SK-N-SH (cell line): Measurements from ENCODE around the gene DDX4. TPM values are rescaled to one million over a fixed set of nuclear protein-coding genes. Genes with fewer than 3 reads are reported as not detected.

Experiments used
- CTCF ChIA-PET: fragments of 300-600, 350-600 bp; formaldehyde crosslinking; extraction: SDS; loops from one replicate; lab custom pipeline; 2021; lab: Yijun Ruan, JAX
- POLR2A ChIA-PET: fragments of 350-600 bp; sonication (Branson Sonifier 250); formaldehyde crosslinking; extraction: SDS; loops from one replicate; lab custom pipeline; 2020; ENCODE audit warnings: antibody characterized with exemption, inconsistent platforms; lab: Yijun Ruan, JAX
- DNase-seq: peaks from one replicate; pipeline ENCODE4 v3.0.0; 2012
- H2AFZ ChIP-seq: fragments of 200-600 bp; sonication (generic); 2 replicates; pipeline ENCODE4 v1.8.1; 2016; ENCODE audit warnings: antibody characterized with exemption, mild to moderate bottlenecking, low read depth
- H3F3A ChIP-seq: fragments of 200-600 bp; sonication (generic); replicated peaks from 2 replicates; pipeline ENCODE3; 2016; ENCODE audit warnings: antibody characterized with exemption, mild to moderate bottlenecking; ENCODE audit not compliant: insufficient read depth
- H3K27ac ChIP-seq, 2 experiments: fragments of 200-500 bp in 1 of 2; fragments of 200-600 bp in 1 of 2; sonication (Bioruptor generic) in 1 of 2; sonication (generic), shearing (Covaris generic) in 1 of 2; 2 replicates each; pipeline versions ENCODE4 v1.5.1 to v1.6.1; 2014 to 2016; ENCODE audit warnings: low read depth in 2 of 2, inconsistent platforms in 1 of 2, low read length in 1 of 2, mild to moderate bottlenecking in 1 of 2, mixed read lengths in 1 of 2
- H3K27me3 ChIP-seq: fragments of 200-600 bp; sonication (generic), shearing (Covaris generic); 2 replicates; pipeline ENCODE4 v1.6.1; 2016; ENCODE audit warnings: mixed run types; ENCODE audit not compliant: insufficient read depth
- H3K36me3 ChIP-seq, 2 experiments: fragments of 200-500 bp in 1 of 2; fragments of 200-600 bp in 1 of 2; sonication (Bioruptor generic) in 1 of 2; sonication (generic) in 1 of 2; replicated peaks in 1 of 2; 2 replicates each; pipeline versions ENCODE3 to v1.5.1; 2014 to 2016; ENCODE audit warnings: low read length in 1 of 2, mild to moderate bottlenecking in 1 of 2; ENCODE audit not compliant: insufficient read depth in 2 of 2, control insufficient read depth in 1 of 2
- H3K4me1 ChIP-seq, 2 experiments: fragments of 200-500 bp in 1 of 2; fragments of 200-600 bp in 1 of 2; sonication (Bioruptor generic) in 1 of 2; sonication (generic), shearing (Covaris generic) in 1 of 2; 2 replicates each; pipeline versions ENCODE4 v1.5.1 to v1.6.1; 2014 to 2016; ENCODE audit warnings: low read depth in 1 of 2, low read length in 1 of 2, mixed run types in 1 of 2; ENCODE audit not compliant: insufficient read depth in 2 of 2, control insufficient read depth in 1 of 2
- H3K4me2 ChIP-seq: fragments of 200-600 bp; sonication (generic), shearing (Covaris generic); 2 replicates; pipeline ENCODE4 v1.6.1; 2017; ENCODE audit warnings: mixed run types
- H3K4me3 ChIP-seq, 2 experiments: fragments of 200-500 bp in 1 of 2; fragments of 200-600 bp in 1 of 2; sonication (Bioruptor generic) in 1 of 2; sonication (generic), shearing (Covaris generic) in 1 of 2; 2 replicates each; pipeline versions ENCODE4 v1.5.1 to v1.8.1; 2014 to 2016; ENCODE audit warnings: low read depth in 2 of 2, inconsistent platforms in 1 of 2, low read length in 1 of 2, mild to moderate bottlenecking in 1 of 2, mixed read lengths in 1 of 2, moderate library complexity in 1 of 2
- H3K79me2 ChIP-seq: fragments of 200-600 bp; sonication (generic); 2 replicates; pipeline ENCODE4 v1.8.1; 2017; ENCODE audit warnings: mild to moderate bottlenecking; ENCODE audit not compliant: insufficient read depth
- H3K9ac ChIP-seq: fragments of 200-600 bp; sonication (generic); 2 replicates; pipeline ENCODE4 v1.6.1; 2017; ENCODE audit warnings: mixed run types
- H3K9me2 ChIP-seq: fragments of 200-600 bp; sonication (generic); 2 replicates; pipeline ENCODE4 v1.6.1; 2017; ENCODE audit warnings: mixed run types
- H3K9me3 ChIP-seq: fragments of 200-600 bp; sonication (generic); 2 replicates; pipeline ENCODE4 v1.6.1; 2017; ENCODE audit warnings: mixed run types, mild to moderate bottlenecking, moderate library complexity
- H4K20me1 ChIP-seq: fragments of 200-600 bp; sonication (generic); 2 replicates; pipeline ENCODE4 v1.6.1; 2017; ENCODE audit warnings: mild to moderate bottlenecking, mixed run types; ENCODE audit not compliant: insufficient read depth
- CTCF ChIP-seq: fragments of 200-600 bp; sonication (generic); IDR thresholded peaks from 2 replicates; pipeline ENCODE4 v1.6.1; 2017; ENCODE audit warnings: antibody characterized with exemption, mild to moderate bottlenecking, moderate library complexity
- ELF1 ChIP-seq: IDR thresholded peaks from 2 replicates; pipeline ENCODE4 v1.4.0; 2012
- GABPA ChIP-seq: IDR thresholded peaks from 2 replicates; pipeline ENCODE4 v1.4.0; 2012; ENCODE audit warnings: low read depth, mild to moderate bottlenecking
- JUND ChIP-seq: IDR thresholded peaks from 2 replicates; pipeline ENCODE4 v1.4.0; 2012
- MEF2A ChIP-seq: IDR thresholded peaks from 2 replicates; pipeline ENCODE4 v1.4.0; 2012; ENCODE audit warnings: low read depth, borderline replicate concordance
- NFIC ChIP-seq: IDR thresholded peaks from 2 replicates; pipeline ENCODE4 v1.4.0; 2012; ENCODE audit warnings: borderline replicate concordance
- NRF1 ChIP-seq: IDR thresholded peaks from 2 replicates; pipeline ENCODE4 v1.6.1; 2012; ENCODE audit warnings: low read depth, mild to moderate bottlenecking, low read length
- PBX3 ChIP-seq: IDR thresholded peaks from 2 replicates; pipeline ENCODE4; 2012
- RAD21 ChIP-seq: IDR thresholded peaks from 2 replicates; pipeline ENCODE4 v1.6.1; 2012; ENCODE audit warnings: mild to moderate bottlenecking, low read length
- RCOR1 ChIP-seq: fragments of 150-350 bp; IDR thresholded peaks from 2 replicates; pipeline ENCODE4 v1.6.1; 2017; ENCODE audit warnings: antibody characterized with exemption, low read length
- RFX5 ChIP-seq: IDR thresholded peaks from 2 replicates; pipeline ENCODE4 v1.6.1; 2012; ENCODE audit warnings: mild to moderate bottlenecking, improper control_type of control experiment, low read length
- RXRA ChIP-seq: IDR thresholded peaks from 2 replicates; pipeline ENCODE4 v1.4.0; 2012; ENCODE audit warnings: low read depth, mild to moderate bottlenecking, borderline replicate concordance
- SIN3A ChIP-seq: IDR thresholded peaks from 2 replicates; pipeline ENCODE4 v1.6.1; 2012; ENCODE audit warnings: low read depth, mild to moderate bottlenecking, low read length, moderate library complexity, borderline replicate concordance
- SMC3 ChIP-seq: IDR thresholded peaks from 2 replicates; pipeline ENCODE4 v1.6.1; 2012; ENCODE audit warnings: low read depth, low read length, improper control_type of control experiment
- TCF12 ChIP-seq: IDR thresholded peaks from 2 replicates; pipeline ENCODE4 v1.4.0; 2012
- TEAD4 ChIP-seq: IDR thresholded peaks from 2 replicates; pipeline ENCODE4 v1.4.0; 2012; ENCODE audit warnings: mild to moderate bottlenecking, borderline replicate concordance; ENCODE audit not compliant: insufficient read depth
- USF1 ChIP-seq: IDR thresholded peaks from 2 replicates; pipeline ENCODE4 v1.4.0; 2012; ENCODE audit warnings: low read depth, borderline replicate concordance
- ZBTB33 ChIP-seq: IDR thresholded peaks from 2 replicates; pipeline ENCODE4 v1.4.0; 2012; ENCODE audit warnings: low read depth, borderline replicate concordance
- WGBS: methylation state at CpG from one replicate; pipeline ENCODE4 v1.1.6; 2017; ENCODE audit warnings: low lambda C conversion rate; 5-methylcytosine and 5-hydroxymethylcytosine counted together
- polyA plus RNA-seq, 3 experiments: library from polyadenylated mRNA; depleted of rRNA; stranded (reverse); fragments of >200 nt; gene quantifications; 2 replicates each; pipeline ENCODE4 v1.2.3, GENCODE V29; 2012

DDX4 gene
- polyA plus RNA-seq, 1 of the 3 experiments (the other 2 are of a cell fraction), result not detected

- WGBS, result 61% methylated on average over 1 of the region's 1 CpG
These were observed 35.2 kb downstream of the DDX4 start for GRCh38 chr5:55773057-55773456.

More at GRCh38 chr5:55773057-55773456, 35.2 kb downstream of the DDX4 start:
- H3K9me2 ChIP-seq, result no peaks in the 10 kb centered on the region
- no peak overlapping the region for H2AFZ ChIP-seq
- no peak overlapping the region for H3K9ac ChIP-seq
- no peak for DNase-seq
- H3K27me3 ChIP-seq, result no peaks in the 10 kb centered on the region
- ChIA-PET POLR2A (no interaction called here), CTCF (interaction anchor here (0.7 to 0.8 kb wide), 2 partner anchors 22 to 25 kb away, joined by 3 to 4 read pairs; no protein-coding TSS in a partner anchor)
- no peaks in the 10 kb centered on the region for H3K9me3 ChIP-seq
- H3K79me2 ChIP-seq, result no peaks in the 10 kb centered on the region
- H3K27ac ChIP-seq, result no peak overlapping the region
- no peaks in the 10 kb centered on the region for H3K4me1 ChIP-seq
- no peaks in the 10 kb centered on the region for H3K36me3 ChIP-seq
- no peaks in the 10 kb centered on the region for H4K20me1 ChIP-seq
- TF ChIP-seq RCOR1, result no peak
- TF ChIP-seq RAD21, result no peak
- no peak for TF ChIP-seq GABPA
- TF ChIP-seq ELF1, result no peak
- no peak for TF ChIP-seq RFX5
- TF ChIP-seq PBX3, result no peak
- TF ChIP-seq TCF12, result no peak
- TF ChIP-seq NRF1, result no peak
- no peak for TF ChIP-seq ZBTB33
- no peak for TF ChIP-seq SIN3A
- no peak for TF ChIP-seq USF1
- no peak for TF ChIP-seq NFIC
- TF ChIP-seq MEF2A, result no peak
- no peak for TF ChIP-seq CTCF
- TF ChIP-seq TEAD4, result no peak
- no peak for TF ChIP-seq JUND
- TF ChIP-seq SMC3, result no peak
- TF ChIP-seq RXRA, result no peak
- H3K4me2 ChIP-seq, result no peak overlapping the region
- H3F3A ChIP-seq, result no peaks in the 10 kb centered on the region
- H3K4me3 ChIP-seq, result no peak overlapping the region
